H1 (cell line): ENCODE results near the gene GRAPL. TPM values are rescaled to one million over a fixed set of nuclear protein-coding genes. Genes with fewer than 3 reads are reported as not detected.
"Not testable (repeated sequence)": the region's sequence is repeated elsewhere in the genome, so short reads cannot be mapped to it uniquely, and the experiment has no call there.

Source experiments
- CTCF ChIA-PET: fragments of 300-600 bp; sonication (Branson Sonifier 250); formaldehyde crosslinking; loops from one replicate; lab custom pipeline; 2021; ENCODE audit not compliant: partially characterized antibody; lab: Charles Lee
- POLR2A ChIA-PET: fragments of 300-600 bp; sonication (Branson Sonifier 250); formaldehyde crosslinking; loops from one replicate; lab custom pipeline; 2021; ENCODE audit warnings: inconsistent platforms; ENCODE audit not compliant: partially characterized antibody; lab: Charles Lee
- DNase-seq, 2 experiments: peaks; one replicate each; pipeline versions ENCODE4 v3.0.0 to v3.0.0-alpha.2; 2010 to 2022; ENCODE audit warnings: low spot score in 2 of 2, low read depth in 1 of 2, mixed read lengths in 1 of 2
- FAIRE-seq: peaks from 2 replicates; lab custom pipeline; 2011; peaks lifted over from hg19 to GRCh38; lab: Jason Lieb, UNC
- H2AFZ ChIP-seq: 2 replicates; pipeline ENCODE4 v1.8.1; 2012; ENCODE audit warnings: low read length, inconsistent platforms
- H2AK5ac ChIP-seq: 2 replicates; pipeline ENCODE4 v1.6.1; 2013; ENCODE audit warnings: low read depth, low read length
- H2BK120ac ChIP-seq: replicated peaks from 2 replicates; pipeline ENCODE3; 2013; ENCODE audit warnings: low read depth, low read length, inconsistent platforms
- H2BK12ac ChIP-seq: 2 replicates; pipeline ENCODE4 v1.6.1; 2013; ENCODE audit warnings: low read depth, low read length
- H2BK15ac ChIP-seq: 2 replicates; pipeline ENCODE4 v1.6.1; 2013; ENCODE audit warnings: low read length
- H2BK20ac ChIP-seq: 2 replicates; pipeline ENCODE4 v1.6.1; 2013; ENCODE audit warnings: low read length
- H2BK5ac ChIP-seq: 2 replicates; pipeline ENCODE4 v1.6.1; 2013; ENCODE audit warnings: low read depth, low read length
- H3K14ac ChIP-seq: 2 replicates; pipeline ENCODE4 v1.6.1; 2013; ENCODE audit warnings: inconsistent platforms; ENCODE audit not compliant: insufficient read length
- H3K18ac ChIP-seq: 2 replicates; pipeline ENCODE4 v1.6.1; 2013; ENCODE audit warnings: low read length; ENCODE audit errors: extremely low read depth
- H3K23ac ChIP-seq: 2 replicates; pipeline ENCODE4 v1.6.1; 2013; ENCODE audit warnings: inconsistent platforms; ENCODE audit not compliant: insufficient read length
- H3K23me2 ChIP-seq: 2 replicates; pipeline ENCODE4 v1.6.1; 2013; ENCODE audit warnings: low read depth, low read length
- H3K27ac ChIP-seq: 2 replicates; pipeline ENCODE4 v1.6.1; 2011; ENCODE audit warnings: low read depth, low read length, inconsistent platforms
- H3K27me3 ChIP-seq, 4 experiments: replicated peaks in 1 of 4; 1 replicate in 1 of 4; 2 replicates in 3 of 4; pipeline versions ENCODE4 v1.6.1 to v1.8.1; 2011 to 2013; ENCODE audit warnings: low read length in 3 of 4, mild to moderate bottlenecking in 3 of 4, inconsistent platforms in 2 of 4, mixed read lengths in 2 of 4, moderate library complexity in 1 of 4; ENCODE audit not compliant: control insufficient read depth in 3 of 4, insufficient read depth in 3 of 4; ENCODE audit errors: extremely low read depth in 1 of 4
- H3K36me3 ChIP-seq, 4 experiments: 2 replicates each; pipeline versions ENCODE4 v1.6.1 to v1.8.1; 2011 to 2013; ENCODE audit warnings: mild to moderate bottlenecking in 4 of 4, low read length in 3 of 4, moderate library complexity in 2 of 4, control low read depth in 1 of 4, inconsistent platforms in 1 of 4; ENCODE audit not compliant: insufficient read depth in 4 of 4, control insufficient read depth in 2 of 4
- H3K4ac ChIP-seq: replicated peaks from 2 replicates; pipeline ENCODE3; 2013; ENCODE audit warnings: low read length, low read depth, mixed read lengths, inconsistent platforms; ENCODE audit not compliant: insufficient read length
- H3K4me1 ChIP-seq, 4 experiments: replicated peaks in 1 of 4; 1 replicate in 1 of 4; 2 replicates in 3 of 4; pipeline versions ENCODE4 v1.6.1 to v1.8.1; 2011 to 2013; ENCODE audit warnings: low read length in 3 of 4, inconsistent platforms in 2 of 4, mixed read lengths in 1 of 4; ENCODE audit not compliant: insufficient read depth in 4 of 4, control insufficient read depth in 3 of 4
- H3K4me2 ChIP-seq, 2 experiments: 2 replicates each; pipeline versions ENCODE4 v1.6.1 to v1.8.1; 2011 to 2013; ENCODE audit warnings: low read depth in 2 of 2, low read length in 2 of 2, control low read depth in 1 of 2, inconsistent platforms in 1 of 2, mild to moderate bottlenecking in 1 of 2; ENCODE audit not compliant: insufficient read depth in 1 of 2
- H3K4me3 ChIP-seq, 4 experiments: fragments of 200-600, 300-600 bp in 1 of 4; sonication (generic), shearing (Covaris generic), sonication (Bioruptor Twin) in 1 of 4; 2 replicates each; pipeline versions ENCODE4 v1.5.1 to v1.8.1; 2011 to 2016; ENCODE audit warnings: low read length in 4 of 4, low read depth in 3 of 4, control low read depth in 2 of 4, inconsistent platforms in 2 of 4, mild to moderate bottlenecking in 2 of 4, mixed read lengths in 1 of 4, moderate library complexity in 1 of 4; ENCODE audit not compliant: insufficient read depth in 2 of 4; ENCODE audit errors: extremely low read depth in 1 of 4
- H3K56ac ChIP-seq: replicated peaks from 2 replicates; pipeline ENCODE3; 2013; ENCODE audit warnings: low read depth, mild to moderate bottlenecking, mixed read lengths, low read length, inconsistent platforms; ENCODE audit not compliant: insufficient read length
- H3K79me1 ChIP-seq: 2 replicates; pipeline ENCODE4 v1.6.1; 2013; ENCODE audit warnings: low read depth, low read length, control low read depth
- H3K79me2 ChIP-seq, 2 experiments: 2 replicates each; pipeline versions ENCODE4 v1.6.1 to v1.8.1; 2012 to 2013; ENCODE audit warnings: low read length in 2 of 2, mild to moderate bottlenecking in 2 of 2, inconsistent platforms in 1 of 2; ENCODE audit not compliant: insufficient read depth in 2 of 2, control insufficient read depth in 1 of 2
- H3K9ac ChIP-seq, 4 experiments: replicated peaks in 1 of 4; 1 replicate in 1 of 4; 2 replicates in 3 of 4; pipeline versions ENCODE4 v1.6.1 to v1.8.1; 2011 to 2013; ENCODE audit warnings: low read depth in 3 of 4, low read length in 3 of 4, control low read depth in 2 of 4, mild to moderate bottlenecking in 2 of 4, moderate library complexity in 2 of 4, inconsistent platforms in 1 of 4; ENCODE audit errors: extremely low read depth in 1 of 4
- H3K9me3 ChIP-seq, 2 experiments: 2 replicates each; pipeline versions ENCODE4 v1.6.1 to v1.8.1; 2012 to 2013; ENCODE audit warnings: mild to moderate bottlenecking in 2 of 2, moderate library complexity in 2 of 2, control low read depth in 1 of 2, inconsistent platforms in 1 of 2, low read depth in 1 of 2, low read length in 1 of 2, mixed read lengths in 1 of 2; ENCODE audit not compliant: insufficient read depth in 2 of 2
- H4K20me1 ChIP-seq, 2 experiments: replicated peaks in 1 of 2; 2 replicates each; pipeline versions ENCODE3 to v1.8.1; 2011 to 2013; ENCODE audit warnings: inconsistent platforms in 2 of 2, low read length in 2 of 2, mild to moderate bottlenecking in 1 of 2; ENCODE audit not compliant: insufficient read depth in 2 of 2, control insufficient read depth in 1 of 2
- H4K5ac ChIP-seq: 2 replicates; pipeline ENCODE4 v1.6.1; 2013; ENCODE audit warnings: low read length, low read depth, mixed read lengths, inconsistent platforms; ENCODE audit not compliant: insufficient read length
- H4K8ac ChIP-seq: 2 replicates; pipeline ENCODE4 v1.8.0; 2013; ENCODE audit warnings: mild to moderate bottlenecking, moderate library complexity, low read length, inconsistent platforms; ENCODE audit not compliant: insufficient read depth; ENCODE audit errors: extremely low read depth
- H4K91ac ChIP-seq: replicated peaks from 2 replicates; pipeline ENCODE3; 2013; ENCODE audit warnings: low read length, mixed read lengths, inconsistent platforms; ENCODE audit not compliant: insufficient read length
- WGBS, 2 experiments: shearing (Covaris generic) in 1 of 2; methylation state at CpG; one replicate each; pipeline versions ENCODE4 v1.1.6 to v1.1.7; 2013 to 2015; ENCODE audit warnings: low lambda C conversion rate in 2 of 2, mixed read lengths in 2 of 2, inconsistent platforms in 1 of 2, low coverage in 1 of 2, missing lambda C conversion rate in 1 of 2; ENCODE audit not compliant: insufficient replicate concordance in 2 of 2, insufficient coverage in 1 of 2, insufficient read length in 1 of 2; ENCODE audit errors: extremely low coverage in 1 of 2, missing lambda C conversion rate in 1 of 2; 5-methylcytosine and 5-hydroxymethylcytosine counted together
- polyA plus RNA-seq, 7 experiments: library from polyadenylated mRNA; depleted of rRNA in 3 of 7; stranded (reverse) in 5 of 7; unstranded in 2 of 7; fragments of >200 nt in 5 of 7; fragments of 200-250 nt in 2 of 7; gene quantifications; 1 replicate in 5 of 7; 2 replicates in 1 of 7; 4 replicates in 1 of 7; pipeline versions ENCODE4 v1.2.1 to v1.2.3, GENCODE V29; 2011 to 2013; ENCODE audit warnings: missing spikeins in 2 of 7, mixed read lengths in 2 of 7
- total RNA-seq: library from RNA; stranded (reverse); fragmentation: NEBNext Ultra II Directional; extraction: Animal tissue kit (Norgen Biotek cat#: 25700); gene quantifications from 2 replicates; pipeline ENCODE4 v1.2.1, GENCODE V29; 2021

The GRAPL gene
- total and polyA plus RNA-seq, 2 of the 8 experiments (the other 6 are each of a cell fraction or from before 2014, with no cell fraction given), result 0.15 TPM; not detected in 1

DNA sequence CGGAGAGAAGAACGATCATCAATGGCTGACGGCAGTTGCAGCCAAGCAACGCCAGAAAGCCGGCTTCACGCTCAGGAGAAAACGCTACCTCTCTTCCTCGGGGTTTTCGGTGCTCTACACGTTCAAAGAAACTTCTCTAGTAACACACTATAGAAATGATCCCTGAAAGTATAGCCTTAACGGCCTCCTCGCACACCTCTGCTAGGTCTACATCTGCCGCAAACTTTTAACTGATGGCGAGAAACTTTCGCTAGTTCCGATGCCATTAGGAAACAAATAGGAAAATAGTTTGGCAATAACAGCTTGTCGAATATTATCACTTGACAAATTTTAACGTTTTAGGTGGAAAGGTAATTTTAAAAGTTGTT lies 14.9 kb upstream of the GRAPL start:
- H2AFZ ChIP-seq, H2BK12ac ChIP-seq, H3K9ac ChIP-seq, H2BK120ac ChIP-seq, H3K27me3 ChIP-seq, H4K8ac ChIP-seq, H4K20me1 ChIP-seq, H3K56ac ChIP-seq, H2BK5ac ChIP-seq, H3K79me2 ChIP-seq, H4K91ac ChIP-seq, H3K23me2 ChIP-seq, H3K36me3 ChIP-seq, H2BK15ac ChIP-seq, POLR2A ChIA-PET, FAIRE-seq, H4K5ac ChIP-seq, H3K9me3 ChIP-seq, H2BK20ac ChIP-seq, CTCF ChIA-PET, DNase-seq, H3K4me2 ChIP-seq, H3K4me3 ChIP-seq, H3K14ac ChIP-seq, H2AK5ac ChIP-seq, H3K79me1 ChIP-seq, H3K4me1 ChIP-seq, H3K4ac ChIP-seq, H3K18ac ChIP-seq, H3K23ac ChIP-seq, H3K27ac ChIP-seq: not testable (repeated sequence)
- no CpG with 5 or more reads among the region's 18 CpGs for WGBS, 2 experiments

DNA sequence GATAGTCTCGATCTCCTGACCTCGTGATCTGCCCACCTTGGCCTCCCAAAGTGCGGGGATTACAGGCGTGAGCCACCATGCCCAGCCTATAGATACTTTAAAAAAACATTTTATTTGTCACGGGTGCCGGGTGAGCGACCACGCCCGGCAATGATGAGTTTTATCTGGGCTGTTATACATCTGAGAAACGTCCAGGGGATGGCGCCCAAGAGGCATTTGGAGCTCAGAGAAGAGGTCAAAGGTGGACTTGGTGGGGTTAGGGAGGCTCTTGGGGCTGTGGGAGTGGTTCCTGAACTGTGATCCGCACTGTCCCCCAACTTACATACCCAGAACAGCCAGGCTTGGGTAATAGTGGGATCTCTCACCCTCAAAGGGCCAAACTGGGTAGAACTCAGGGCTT lies 8.7 kb upstream of the GRAPL start:
- H3K27me3 ChIP-seq, CTCF ChIA-PET, POLR2A ChIA-PET, H4K5ac ChIP-seq, H2BK20ac ChIP-seq, H3K18ac ChIP-seq, H2BK5ac ChIP-seq, H3K14ac ChIP-seq, H4K8ac ChIP-seq, H3K4me2 ChIP-seq, H2AK5ac ChIP-seq, H3K4me3 ChIP-seq, DNase-seq, H2BK12ac ChIP-seq, H3K36me3 ChIP-seq, H3K79me2 ChIP-seq, H2BK120ac ChIP-seq, H2BK15ac ChIP-seq, H4K91ac ChIP-seq, H3K4me1 ChIP-seq, H3K9ac ChIP-seq, H3K56ac ChIP-seq, H3K79me1 ChIP-seq, H3K23ac ChIP-seq, H2AFZ ChIP-seq, H3K9me3 ChIP-seq, H4K20me1 ChIP-seq, H3K27ac ChIP-seq, H3K4ac ChIP-seq, H3K23me2 ChIP-seq: not testable (repeated sequence)
- FAIRE-seq, result peak; percentile 89
- no CpG with 5 or more reads among the region's 12 CpGs for WGBS, 2 experiments
